Upper lobe of left lung (tissue), 4 donors: Measurements from ENCODE around the gene LMNTD2.

Experiments used
- EP300 ChIP-seq, 4 donors: sonication (generic); formaldehyde crosslinking; IDR thresholded peaks; one replicate each; pipeline ENCODE4 v1.5.1; 2017; ENCODE audit warnings: antibody characterized with exemption in 4 of 4, control low read depth in 2 of 4
- POLR2AphosphoS5 ChIP-seq, 2 donors: sonication (generic); formaldehyde crosslinking; IDR thresholded peaks; one replicate each; pipeline ENCODE4 v1.5.1; 2017; ENCODE audit warnings: antibody characterized with exemption in 2 of 2
- TF ChIP-seq, protein P1 (sequence below), 6 experiments: fragments of 450-650 bp in 4 of 6; fragments of 200-600 bp in 2 of 6; sonication (generic) in 2 of 6; IDR thresholded peaks; one replicate each; pipeline ENCODE4 v1.5.1; 2016 to 2019; ENCODE audit warnings: antibody characterized with exemption in 6 of 6

DNA sequence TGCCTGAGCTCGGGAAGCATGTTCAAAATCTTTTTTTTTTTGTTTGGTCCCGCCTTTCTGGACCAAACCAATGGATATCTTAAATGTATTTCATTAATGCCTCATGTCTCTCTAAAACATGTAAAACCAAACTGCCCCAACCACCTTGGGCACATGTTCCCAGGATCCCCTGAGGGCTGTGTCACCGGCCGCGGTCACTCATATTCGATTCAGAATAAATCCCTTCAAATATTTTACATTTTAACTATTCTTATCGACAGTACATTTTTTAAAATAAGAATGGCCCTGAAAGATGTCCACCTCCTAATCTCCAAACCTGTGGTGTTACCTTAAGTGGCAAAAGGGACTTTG is 55.6 kb downstream of the LMNTD2 start:
- TF ChIP-seq EP300 (IDR thresholded peaks at IDR 0.05): no peak
- TF ChIP-seq, protein P1, sequence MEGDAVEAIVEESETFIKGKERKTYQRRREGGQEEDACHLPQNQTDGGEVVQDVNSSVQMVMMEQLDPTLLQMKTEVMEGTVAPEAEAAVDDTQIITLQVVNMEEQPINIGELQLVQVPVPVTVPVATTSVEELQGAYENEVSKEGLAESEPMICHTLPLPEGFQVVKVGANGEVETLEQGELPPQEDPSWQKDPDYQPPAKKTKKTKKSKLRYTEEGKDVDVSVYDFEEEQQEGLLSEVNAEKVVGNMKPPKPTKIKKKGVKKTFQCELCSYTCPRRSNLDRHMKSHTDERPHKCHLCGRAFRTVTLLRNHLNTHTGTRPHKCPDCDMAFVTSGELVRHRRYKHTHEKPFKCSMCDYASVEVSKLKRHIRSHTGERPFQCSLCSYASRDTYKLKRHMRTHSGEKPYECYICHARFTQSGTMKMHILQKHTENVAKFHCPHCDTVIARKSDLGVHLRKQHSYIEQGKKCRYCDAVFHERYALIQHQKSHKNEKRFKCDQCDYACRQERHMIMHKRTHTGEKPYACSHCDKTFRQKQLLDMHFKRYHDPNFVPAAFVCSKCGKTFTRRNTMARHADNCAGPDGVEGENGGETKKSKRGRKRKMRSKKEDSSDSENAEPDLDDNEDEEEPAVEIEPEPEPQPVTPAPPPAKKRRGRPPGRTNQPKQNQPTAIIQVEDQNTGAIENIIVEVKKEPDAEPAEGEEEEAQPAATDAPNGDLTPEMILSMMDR (IDR thresholded peaks at IDR 0.05): no peak
- no peak for TF ChIP-seq POLR2AphosphoS5 (IDR thresholded peaks at IDR 0.05)
